ENCODE data around the gene ANKRD10. TPM values are rescaled to one million over a fixed set of nuclear protein-coding genes. Genes with fewer than 3 reads are reported as not detected.

Gene ANKRD10
- total and polyA plus RNA-seq, 10 of the 15 experiments (the other 5 are each of a cell fraction or from before 2014, with no cell fraction given) = 47.1 to 199 (median 97.2) TPM

DNA sequence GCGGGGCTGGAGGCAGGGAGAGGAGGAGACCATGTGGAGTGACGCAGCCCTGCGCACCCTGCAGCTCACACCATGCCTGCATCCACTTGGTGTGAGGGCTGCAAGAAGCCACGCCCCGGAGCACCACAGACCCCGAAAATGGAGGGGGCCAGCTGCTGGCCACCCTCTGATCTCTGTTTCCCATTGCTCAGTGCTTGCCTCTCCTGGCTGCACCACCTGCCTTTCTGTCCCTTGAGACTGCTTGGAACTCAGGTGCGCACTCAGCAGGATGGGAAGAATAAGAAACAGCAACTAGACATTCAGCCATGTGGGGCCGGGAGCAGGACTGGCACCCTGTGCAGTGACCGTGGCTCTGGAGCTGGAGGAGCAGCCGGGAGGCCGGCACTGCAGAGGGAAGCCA, 64.0 kb downstream of the ANKRD10 start (continued):
- TF ChIP-seq, protein P1, sequence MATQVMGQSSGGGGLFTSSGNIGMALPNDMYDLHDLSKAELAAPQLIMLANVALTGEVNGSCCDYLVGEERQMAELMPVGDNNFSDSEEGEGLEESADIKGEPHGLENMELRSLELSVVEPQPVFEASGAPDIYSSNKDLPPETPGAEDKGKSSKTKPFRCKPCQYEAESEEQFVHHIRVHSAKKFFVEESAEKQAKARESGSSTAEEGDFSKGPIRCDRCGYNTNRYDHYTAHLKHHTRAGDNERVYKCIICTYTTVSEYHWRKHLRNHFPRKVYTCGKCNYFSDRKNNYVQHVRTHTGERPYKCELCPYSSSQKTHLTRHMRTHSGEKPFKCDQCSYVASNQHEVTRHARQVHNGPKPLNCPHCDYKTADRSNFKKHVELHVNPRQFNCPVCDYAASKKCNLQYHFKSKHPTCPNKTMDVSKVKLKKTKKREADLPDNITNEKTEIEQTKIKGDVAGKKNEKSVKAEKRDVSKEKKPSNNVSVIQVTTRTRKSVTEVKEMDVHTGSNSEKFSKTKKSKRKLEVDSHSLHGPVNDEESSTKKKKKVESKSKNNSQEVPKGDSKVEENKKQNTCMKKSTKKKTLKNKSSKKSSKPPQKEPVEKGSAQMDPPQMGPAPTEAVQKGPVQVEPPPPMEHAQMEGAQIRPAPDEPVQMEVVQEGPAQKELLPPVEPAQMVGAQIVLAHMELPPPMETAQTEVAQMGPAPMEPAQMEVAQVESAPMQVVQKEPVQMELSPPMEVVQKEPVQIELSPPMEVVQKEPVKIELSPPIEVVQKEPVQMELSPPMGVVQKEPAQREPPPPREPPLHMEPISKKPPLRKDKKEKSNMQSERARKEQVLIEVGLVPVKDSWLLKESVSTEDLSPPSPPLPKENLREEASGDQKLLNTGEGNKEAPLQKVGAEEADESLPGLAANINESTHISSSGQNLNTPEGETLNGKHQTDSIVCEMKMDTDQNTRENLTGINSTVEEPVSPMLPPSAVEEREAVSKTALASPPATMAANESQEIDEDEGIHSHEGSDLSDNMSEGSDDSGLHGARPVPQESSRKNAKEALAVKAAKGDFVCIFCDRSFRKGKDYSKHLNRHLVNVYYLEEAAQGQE (IDR thresholded peaks at IDR 0.05; ENCODE audit: low read depth, low read length) = no peak

DNA sequence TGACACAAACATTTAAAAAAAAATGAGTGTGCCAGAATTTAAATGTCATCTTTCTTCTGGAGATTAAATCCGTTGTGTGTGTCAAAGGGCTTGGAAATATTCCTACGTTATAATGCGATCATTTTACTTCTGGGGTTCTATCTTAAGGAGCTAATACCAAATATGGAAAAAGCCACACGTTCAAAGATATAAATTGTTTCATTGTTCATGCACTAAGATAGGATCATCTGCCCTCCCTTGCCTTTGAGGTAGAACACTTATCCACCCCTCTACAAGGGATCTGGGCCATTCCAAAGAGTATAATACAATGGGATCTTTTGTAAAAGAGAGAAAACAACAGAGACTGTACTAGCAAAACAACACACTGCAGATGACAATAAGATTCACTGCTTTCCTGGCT, 64.9 kb downstream of the ANKRD10 start:
- no peak overlapping the region for H3K4me2 ChIP-seq (ENCODE audit: control insufficient read depth, insufficient read depth)

More for the DNA sequence above, 64.9 kb downstream of the ANKRD10 start:
- no peak overlapping the region for H2AFZ ChIP-seq (ENCODE audit: control insufficient read depth, low read depth, low read length)
- WGBS (ENCODE audit: insufficient coverage, insufficient replicate concordance, low lambda C conversion rate, missing lambda C conversion rate) = 31% methylated on average over 4 of the region's 4 CpGs
- ATAC-seq (no peak), FAIRE-seq (no peak), DNase-seq (ENCODE audit: low read depth, low spot score) (no peak)
- intact Hi-C loops (cut with micrococcal nuclease; ENCODE audit: unreplicated experiment) = no loop called here
- no peak overlapping the region for H3K4me3 ChIP-seq
- H3K36me3 ChIP-seq (ENCODE audit: control insufficient read depth in 2 of 2, insufficient read depth in 2 of 2, low read length in 1 of 2) = no peaks in the 10 kb centered on the region
- no peaks in the 10 kb centered on the region for H3K79me2 ChIP-seq (ENCODE audit: control insufficient read depth, insufficient read depth, low read length)
- H3K27me3 ChIP-seq (replicated peaks in 1 of 2; ENCODE audit: control insufficient read depth in 2 of 2, insufficient read depth in 2 of 2, low read length in 1 of 2) = peaks cover 0 to 2% of the 10 kb centered on the region in 2 experiments; a peak in 1 of 4 replicates
- POLR2A ChIA-PET = no interaction called here
- no peak overlapping the region for H3K9ac ChIP-seq (ENCODE audit: control insufficient read depth, insufficient read depth, low read length)
- RAD21 ChIA-PET (ENCODE audit: unreplicated experiment) = no interaction called here
- no peaks in the 10 kb centered on the region for H3K9me3 ChIP-seq (replicated peaks; ENCODE audit: control insufficient read depth, insufficient read depth, low read length)
- no peaks in the 10 kb centered on the region for H3K4me1 ChIP-seq (ENCODE audit: control insufficient read depth, insufficient read depth, low read length)
- TF ChIP-seq TCF12 (IDR thresholded peaks at IDR 0.05; ENCODE audit: low read depth, low read length) (no peak), BMI1 (IDR thresholded peaks at IDR 0.05; ENCODE audit: borderline replicate concordance) (no peak), MTA3 (IDR thresholded peaks at IDR 0.05; ENCODE audit: borderline replicate concordance, low read length) (no peak), CHD1 (IDR thresholded peaks at IDR 0.05; ENCODE audit: low read depth, low read length) (no peak), CREB1 (IDR thresholded peaks at IDR 0.05; ENCODE audit: low read depth) (no peak), JUND (IDR thresholded peaks at IDR 0.05; ENCODE audit: low read depth, low read length) (no peak), ZBED1 (IDR thresholded peaks at IDR 0.05; ENCODE audit: borderline replicate concordance) (no peak)
- H3K27ac ChIP-seq (ENCODE audit: control insufficient read depth, insufficient read depth) = no peak overlapping the region
- SMC1A ChIA-PET (ENCODE audit: uncharacterized antibody, unreplicated experiment) = no interaction called here
- CTCF ChIA-PET = no interaction called here
- in situ Hi-C loops (cut with MboI) = no loop called here
- no peaks in the 10 kb centered on the region for H4K20me1 ChIP-seq (ENCODE audit: control insufficient read depth, insufficient read depth)
- no TSS peak for BruUV-seq (replicated peaks)
